K562 (cell line): ENCODE results near the gene DGKA. TPM values are rescaled to one million over a fixed set of nuclear protein-coding genes. Genes with fewer than 3 reads are reported as not detected.

Experiments used
- CBFA2T3 ChIP-seq: fragments of 450-650 bp; IDR thresholded peaks from 2 replicates; pipeline ENCODE4 v1.6.1; 2017
- NFYB ChIP-seq: IDR thresholded peaks from 2 replicates; pipeline ENCODE4 v1.6.1; 2011; ENCODE audit warnings: mild to moderate bottlenecking, moderate library complexity; ENCODE audit not compliant: insufficient read length; ENCODE audit errors: extremely low read depth
- RBBP5 ChIP-seq: fragments of 200-600 bp; sonication (generic); IDR thresholded peaks from 2 replicates; pipeline ENCODE4 v1.6.1; 2012; ENCODE audit warnings: borderline replicate concordance, mild to moderate bottlenecking, low read length, control low read depth, inconsistent platforms; ENCODE audit not compliant: insufficient read depth, poor library complexity, severe bottlenecking
- SREBF2 ChIP-seq: sonication (generic); formaldehyde crosslinking; IDR thresholded peaks from 2 replicates; pipeline ENCODE4 v1.4.0; 2020; ENCODE audit warnings: mild to moderate bottlenecking, missing genetic modification reagents
- TCFL5 ChIP-seq: fragments of 250-450 bp; sonication (Bioruptor Pico); conservative IDR thresholded peaks from 2 replicates; pipeline ENCODE4 v1.6.1; 2021; ENCODE audit warnings: mild to moderate bottlenecking, moderate library complexity, matching md5 sums
- ZNF184 ChIP-seq: sonication (generic); formaldehyde crosslinking; IDR thresholded peaks from 2 replicates; pipeline ENCODE4 v1.5.0; 2020; ENCODE audit warnings: missing genetic modification reagents
- polyA plus RNA-seq, 8 experiments: library from polyadenylated mRNA; depleted of rRNA in 4 of 8; stranded (reverse) in 5 of 8; unstranded in 3 of 8; fragments of >200 nt; fragmentation: Nextera tagmentation in 2 of 8; fragmentation: Illumina TruSeq in 1 of 8; extraction: Ambion mirVana in 2 of 8; extraction: Trizol in 1 of 8; gene quantifications; 2 replicates each; pipeline versions ENCODE4 v1.2.1 to v1.2.3, GENCODE V29; 2011 to 2014; ENCODE audit warnings: inconsistent platforms in 1 of 8, missing spikeins in 1 of 8
- total RNA-seq, 7 experiments: library from RNA; depleted of rRNA in 6 of 7; stranded (reverse); fragments of >200 nt in 6 of 7; fragmentation: Illumina TruSeq in 2 of 7; extraction: Trizol in 2 of 7; gene quantifications; 2 replicates each; pipeline versions ENCODE4 v1.2.1 to v1.2.3, GENCODE V29; 2011 to 2021; ENCODE audit warnings: low replicate concordance in 1 of 7
- TF ChIP-seq, protein P1 (sequence below): fragments of 450-650 bp; IDR thresholded peaks from 2 replicates; pipeline ENCODE4 v1.6.1; 2017; ENCODE audit warnings: antibody characterized with exemption, mild to moderate bottlenecking
- TF ChIP-seq, protein P2 (sequence below), 2 experiments: fragments of 250-450 bp in 1 of 2; fragments of 450-650 bp in 1 of 2; sonication (Bioruptor Pico) in 1 of 2; IDR thresholded peaks; 2 replicates each; pipeline versions ENCODE4 v1.6.1 to v1.8.0; 2016 to 2021; ENCODE audit warnings: mild to moderate bottlenecking in 2 of 2, moderate library complexity in 2 of 2, missing compliant biosample characterization in 1 of 2, missing genetic modification characterization in 1 of 2
- TF ChIP-seq, protein P3 (sequence below): sonication (generic); formaldehyde crosslinking; IDR thresholded peaks from 2 replicates; pipeline ENCODE4 v1.8.0; 2023; ENCODE audit warnings: missing genetic modification reagents, mild to moderate bottlenecking, borderline replicate concordance

DGKA gene
- total and polyA plus RNA-seq, 9 of the 15 experiments (the other 6 are each of a cell fraction or from before 2014, with no cell fraction given): 3.4 to 12.4 (median 6.2) TPM

DNA sequence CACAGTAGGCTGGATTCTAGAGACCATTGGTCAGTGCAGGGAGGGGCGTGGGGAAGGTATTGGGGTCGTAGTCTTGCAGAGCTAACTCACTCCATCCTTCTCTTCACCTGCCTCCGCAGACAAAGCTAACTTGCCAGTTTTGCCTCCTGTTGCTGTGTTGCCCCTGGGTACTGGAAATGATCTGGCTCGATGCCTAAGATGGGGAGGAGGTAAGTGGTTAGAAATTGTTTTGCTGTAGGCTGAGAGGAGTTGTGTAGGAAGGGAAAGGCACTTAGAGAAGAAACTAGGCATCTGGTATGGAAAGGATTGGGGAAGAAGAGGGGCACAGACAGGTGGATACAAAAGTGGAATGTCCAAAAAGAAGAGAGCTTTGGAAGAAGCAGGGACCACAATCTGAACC lies 11.1 kb downstream of the DGKA start (continued):
- TF ChIP-seq NFYB (no peak), TCFL5 (CRISPR knock-in tag) (no peak), CBFA2T3 (no peak), ZNF184 (no peak), RBBP5 (no peak), SREBF2 (CRISPR knock-in tag) (no peak)
- TF ChIP-seq, protein P1, sequence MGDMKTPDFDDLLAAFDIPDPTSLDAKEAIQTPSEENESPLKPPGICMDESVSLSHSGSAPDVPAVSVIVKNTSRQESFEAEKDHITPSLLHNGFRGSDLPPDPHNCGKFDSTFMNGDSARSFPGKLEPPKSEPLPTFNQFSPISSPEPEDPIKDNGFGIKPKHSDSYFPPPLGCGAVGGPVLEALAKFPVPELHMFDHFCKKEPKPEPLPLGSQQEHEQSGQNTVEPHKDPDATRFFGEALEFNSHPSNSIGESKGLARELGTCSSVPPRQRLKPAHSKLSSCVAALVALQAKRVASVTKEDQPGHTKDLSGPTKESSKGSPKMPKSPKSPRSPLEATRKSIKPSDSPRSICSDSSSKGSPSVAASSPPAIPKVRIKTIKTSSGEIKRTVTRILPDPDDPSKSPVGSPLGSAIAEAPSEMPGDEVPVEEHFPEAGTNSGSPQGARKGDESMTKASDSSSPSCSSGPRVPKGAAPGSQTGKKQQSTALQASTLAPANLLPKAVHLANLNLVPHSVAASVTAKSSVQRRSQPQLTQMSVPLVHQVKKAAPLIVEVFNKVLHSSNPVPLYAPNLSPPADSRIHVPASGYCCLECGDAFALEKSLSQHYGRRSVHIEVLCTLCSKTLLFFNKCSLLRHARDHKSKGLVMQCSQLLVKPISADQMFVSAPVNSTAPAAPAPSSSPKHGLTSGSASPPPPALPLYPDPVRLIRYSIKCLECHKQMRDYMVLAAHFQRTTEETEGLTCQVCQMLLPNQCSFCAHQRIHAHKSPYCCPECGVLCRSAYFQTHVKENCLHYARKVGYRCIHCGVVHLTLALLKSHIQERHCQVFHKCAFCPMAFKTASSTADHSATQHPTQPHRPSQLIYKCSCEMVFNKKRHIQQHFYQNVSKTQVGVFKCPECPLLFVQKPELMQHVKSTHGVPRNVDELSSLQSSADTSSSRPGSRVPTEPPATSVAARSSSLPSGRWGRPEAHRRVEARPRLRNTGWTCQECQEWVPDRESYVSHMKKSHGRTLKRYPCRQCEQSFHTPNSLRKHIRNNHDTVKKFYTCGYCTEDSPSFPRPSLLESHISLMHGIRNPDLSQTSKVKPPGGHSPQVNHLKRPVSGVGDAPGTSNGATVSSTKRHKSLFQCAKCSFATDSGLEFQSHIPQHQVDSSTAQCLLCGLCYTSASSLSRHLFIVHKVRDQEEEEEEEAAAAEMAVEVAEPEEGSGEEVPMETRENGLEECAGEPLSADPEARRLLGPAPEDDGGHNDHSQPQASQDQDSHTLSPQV: no peak
- TF ChIP-seq, protein P2, sequence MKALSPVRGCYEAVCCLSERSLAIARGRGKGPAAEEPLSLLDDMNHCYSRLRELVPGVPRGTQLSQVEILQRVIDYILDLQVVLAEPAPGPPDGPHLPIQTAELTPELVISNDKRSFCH (CRISPR knock-in tag; IDR thresholded peaks at IDR 0.05): no peak
- TF ChIP-seq, protein P2 (tag; IDR thresholded peaks at IDR 0.05): no peak
- TF ChIP-seq, protein P3, sequence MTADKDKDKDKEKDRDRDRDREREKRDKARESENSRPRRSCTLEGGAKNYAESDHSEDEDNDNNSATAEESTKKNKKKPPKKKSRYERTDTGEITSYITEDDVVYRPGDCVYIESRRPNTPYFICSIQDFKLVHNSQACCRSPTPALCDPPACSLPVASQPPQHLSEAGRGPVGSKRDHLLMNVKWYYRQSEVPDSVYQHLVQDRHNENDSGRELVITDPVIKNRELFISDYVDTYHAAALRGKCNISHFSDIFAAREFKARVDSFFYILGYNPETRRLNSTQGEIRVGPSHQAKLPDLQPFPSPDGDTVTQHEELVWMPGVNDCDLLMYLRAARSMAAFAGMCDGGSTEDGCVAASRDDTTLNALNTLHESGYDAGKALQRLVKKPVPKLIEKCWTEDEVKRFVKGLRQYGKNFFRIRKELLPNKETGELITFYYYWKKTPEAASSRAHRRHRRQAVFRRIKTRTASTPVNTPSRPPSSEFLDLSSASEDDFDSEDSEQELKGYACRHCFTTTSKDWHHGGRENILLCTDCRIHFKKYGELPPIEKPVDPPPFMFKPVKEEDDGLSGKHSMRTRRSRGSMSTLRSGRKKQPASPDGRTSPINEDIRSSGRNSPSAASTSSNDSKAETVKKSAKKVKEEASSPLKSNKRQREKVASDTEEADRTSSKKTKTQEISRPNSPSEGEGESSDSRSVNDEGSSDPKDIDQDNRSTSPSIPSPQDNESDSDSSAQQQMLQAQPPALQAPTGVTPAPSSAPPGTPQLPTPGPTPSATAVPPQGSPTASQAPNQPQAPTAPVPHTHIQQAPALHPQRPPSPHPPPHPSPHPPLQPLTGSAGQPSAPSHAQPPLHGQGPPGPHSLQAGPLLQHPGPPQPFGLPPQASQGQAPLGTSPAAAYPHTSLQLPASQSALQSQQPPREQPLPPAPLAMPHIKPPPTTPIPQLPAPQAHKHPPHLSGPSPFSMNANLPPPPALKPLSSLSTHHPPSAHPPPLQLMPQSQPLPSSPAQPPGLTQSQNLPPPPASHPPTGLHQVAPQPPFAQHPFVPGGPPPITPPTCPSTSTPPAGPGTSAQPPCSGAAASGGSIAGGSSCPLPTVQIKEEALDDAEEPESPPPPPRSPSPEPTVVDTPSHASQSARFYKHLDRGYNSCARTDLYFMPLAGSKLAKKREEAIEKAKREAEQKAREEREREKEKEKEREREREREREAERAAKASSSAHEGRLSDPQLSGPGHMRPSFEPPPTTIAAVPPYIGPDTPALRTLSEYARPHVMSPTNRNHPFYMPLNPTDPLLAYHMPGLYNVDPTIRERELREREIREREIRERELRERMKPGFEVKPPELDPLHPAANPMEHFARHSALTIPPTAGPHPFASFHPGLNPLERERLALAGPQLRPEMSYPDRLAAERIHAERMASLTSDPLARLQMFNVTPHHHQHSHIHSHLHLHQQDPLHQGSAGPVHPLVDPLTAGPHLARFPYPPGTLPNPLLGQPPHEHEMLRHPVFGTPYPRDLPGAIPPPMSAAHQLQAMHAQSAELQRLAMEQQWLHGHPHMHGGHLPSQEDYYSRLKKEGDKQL (CRISPR knock-in tag): no peak
